Right cardiac atrium (tissue), 5 donors: ENCODE measurements around the gene ZNF639. TPM values are rescaled to one million over a fixed set of nuclear protein-coding genes. Genes with fewer than 3 reads are reported as not detected.
"Not testable (repeated sequence)": the region's sequence is repeated elsewhere in the genome, so short reads cannot be mapped to it uniquely, and the experiment has no call there.

Experiments
- ATAC-seq, 2 donors: fragments of 200-7000 bp; cut with Tn5 transposase; one replicate each; pipeline versions ENCODE4 v1.8.0 to v1.9.1; 2020; ENCODE audit warnings: moderate library complexity in 2 of 2, mild to moderate bottlenecking in 1 of 2
- DNase-seq, 3 donors: peaks; one replicate each; pipeline ENCODE4 v3.0.0-alpha.2; 2020
- H3K27ac ChIP-seq: one replicate; pipeline ENCODE4 v1.5.1; 2013; ENCODE audit warnings: mild to moderate bottlenecking, low read length, control low read depth, moderate library complexity
- H3K27me3 ChIP-seq: one replicate; pipeline ENCODE4 v1.6.1; 2013; ENCODE audit not compliant: control insufficient read depth, insufficient read depth
- H3K4me1 ChIP-seq: one replicate; pipeline ENCODE4 v1.6.1; 2013; ENCODE audit warnings: low read length; ENCODE audit not compliant: control insufficient read depth, insufficient read depth
- H3K4me3 ChIP-seq: one replicate; pipeline ENCODE4 v1.5.1; 2013; ENCODE audit warnings: low read length, control low read depth
- H3K9me3 ChIP-seq: one replicate; pipeline ENCODE4 v1.6.1; 2013; ENCODE audit warnings: low read length; ENCODE audit not compliant: control insufficient read depth
- WGBS: extraction: QIAGEN DNeasy Blood & Tissue Kit; methylation state at CpG from one replicate; pipeline ENCODE4 v1.1.7; 2013; 5-methylcytosine and 5-hydroxymethylcytosine counted together
- intact Hi-C, 4 donors: fragments of 100-400 bp; cut with DNase I; formaldehyde crosslinking; loops; one replicate each; pipeline versions ENCODE4 v1.11.0 to v1.14.0; 2022 to 2023
- polyA plus RNA-seq: library from polyadenylated mRNA; stranded (reverse); fragments of 200-250 nt; gene quantifications from one replicate; pipeline ENCODE4 v1.2.3, GENCODE V29; 2013
- total RNA-seq, 4 donors: library from RNA; stranded (reverse); fragmentation: NEBNext Ultra II Directional; extraction: Animal tissue kit (Norgen Biotek cat#: 25700); gene quantifications; one replicate each; pipeline ENCODE4 v1.2.1, GENCODE V29; 2021
- donor health status: healthy with polysubstance abuse.
- donor health status: DM: no; HTN: yes; CAD: no.
- donor health status: DM: no; HTN: no; CAD: no.
- donor health status: DM: no; HTN: yes; CAD: no; lungs with severe emphysema.
- donor health status: DM: yes; HTN: yes; CAD: no.

The ZNF639 gene
- total and polyA plus RNA-seq, 5 donors: 19.0 to 42.9 (median 33.1) TPM

- no peak overlapping the region for H3K27ac ChIP-seq
- no peak for ATAC-seq
- no peaks in the 10 kb centered on the region for H3K9me3 ChIP-seq
- intact Hi-C loops: no loop called here
- 59% methylated on average over 3 of the region's 3 CpGs for WGBS
- no peak for DNase-seq
- no peaks in the 10 kb centered on the region for H3K27me3 ChIP-seq
- no peak overlapping the region for H3K4me3 ChIP-seq
- H3K4me1 ChIP-seq: no peaks in the 10 kb centered on the region
These were observed 33.5 kb upstream of the ZNF639 start for GRCh38 chr3:179289295-179289694.

- 81% methylated on average over 2 of the region's 2 CpGs for WGBS
These were observed 30.4 kb upstream of the ZNF639 start for GRCh38 chr3:179292450-179292849.

GRCh38 chr3:179297971-179298725 is 24.7 kb upstream of the ZNF639 start:
- intact Hi-C loops: no loop called here
- WGBS: 67% methylated on average over 5 of the region's 5 CpGs
- ATAC-seq (no peak), DNase-seq (no peak)
- Histone ChIP-seq H3K9me3 (no peaks in the 10 kb centered on the region), H3K27me3 (no peaks in the 10 kb centered on the region), H3K27ac (no peak overlapping the region), H3K4me1 (no peaks in the 10 kb centered on the region), H3K4me3 (no peak overlapping the region)

More at GRCh38 chr3:179292450-179292849, 30.4 kb upstream of the ZNF639 start:
- H3K4me1 ChIP-seq: no peaks in the 10 kb centered on the region
- H3K27ac ChIP-seq: no peak overlapping the region
- no peaks in the 10 kb centered on the region for H3K9me3 ChIP-seq
- DNase-seq: no peak
- no peak for ATAC-seq
- intact Hi-C loops: no loop called here
- no peak overlapping the region for H3K4me3 ChIP-seq
- H3K27me3 ChIP-seq: no peaks in the 10 kb centered on the region

- 86% methylated on average over 2 of the region's 2 CpGs for WGBS
- intact Hi-C loops: no loop called here
- no peaks in the 10 kb centered on the region for H3K9me3 ChIP-seq
- no peak for DNase-seq
- H3K27me3 ChIP-seq: no peaks in the 10 kb centered on the region
- no peaks in the 10 kb centered on the region for H3K4me1 ChIP-seq
- H3K4me3 ChIP-seq: no peak overlapping the region
- H3K27ac ChIP-seq: no peak overlapping the region
- no peak for ATAC-seq
These were observed 23.5 kb upstream of the ZNF639 start for GRCh38 chr3:179299316-179299715.

GRCh38 chr3:179299999-179300613 is 22.7 kb upstream of the ZNF639 start:
- H3K27ac ChIP-seq: no peak overlapping the region
- no peaks in the 10 kb centered on the region for H3K4me1 ChIP-seq
- H3K9me3 ChIP-seq: no peaks in the 10 kb centered on the region
- intact Hi-C loops: no loop called here
- no peak for DNase-seq
- WGBS: 89% methylated on average over 5 of the region's 5 CpGs
- no peaks in the 10 kb centered on the region for H3K27me3 ChIP-seq
- no peak overlapping the region for H3K4me3 ChIP-seq
- no peak for ATAC-seq

- no peaks in the 10 kb centered on the region for H3K9me3 ChIP-seq
- H3K4me1 ChIP-seq: no peaks in the 10 kb centered on the region
- no peak for DNase-seq
- intact Hi-C loops: no loop called here
- WGBS: 64% methylated on average over 3 of the region's 3 CpGs
- no peak overlapping the region for H3K4me3 ChIP-seq
- ATAC-seq: no peak
- no peak overlapping the region for H3K27ac ChIP-seq
- no peaks in the 10 kb centered on the region for H3K27me3 ChIP-seq
These were observed 21.2 kb upstream of the ZNF639 start for GRCh38 chr3:179301645-179302044.

GRCh38 chr3:179302111-179302510 is 20.7 kb upstream of the ZNF639 start:
- Histone ChIP-seq H3K27me3 (no peaks in the 10 kb centered on the region), H3K9me3 (no peaks in the 10 kb centered on the region), H3K27ac (no peak overlapping the region), H3K4me1 (no peaks in the 10 kb centered on the region), H3K4me3 (no peak overlapping the region)
- DNase-seq: no peak
- WGBS: 78% methylated on average over 7 of the region's 7 CpGs
- ATAC-seq: no peak
- intact Hi-C loops: no loop called here

GRCh38 chr3:179304605-179305004 is 18.2 kb upstream of the ZNF639 start:
- H3K4me3 ChIP-seq: no peak overlapping the region
- no peaks in the 10 kb centered on the region for H3K9me3 ChIP-seq
- ATAC-seq (no peak), DNase-seq (no peak)
- H3K27ac ChIP-seq: no peak overlapping the region
- 16% methylated on average over 2 of the region's 2 CpGs for whole genome bisulfite sequencing
- H3K4me1 ChIP-seq: no peaks in the 10 kb centered on the region
- no peaks in the 10 kb centered on the region for H3K27me3 ChIP-seq
- intact Hi-C loops: no loop called here

- intact Hi-C loops, H3K4me3 ChIP-seq, ATAC-seq, H3K9me3 ChIP-seq, DNase-seq, H3K4me1 ChIP-seq, H3K27me3 ChIP-seq, H3K27ac ChIP-seq: not testable (repeated sequence)
- 83% methylated on average over 2 of the region's 2 CpGs for WGBS
These were observed 15.5 kb upstream of the ZNF639 start for GRCh38 chr3:179307362-179307761.

GRCh38 chr3:179308001-179308400 is 14.8 kb upstream of the ZNF639 start:
- DNase-seq (no peak), ATAC-seq (no peak)
- no peak overlapping the region for H3K27ac ChIP-seq
- no peaks in the 10 kb centered on the region for H3K9me3 ChIP-seq
- intact Hi-C loops: no loop called here
- no peaks in the 10 kb centered on the region for H3K27me3 ChIP-seq
- H3K4me3 ChIP-seq: no peak overlapping the region
- H3K4me1 ChIP-seq: no peaks in the 10 kb centered on the region

- Histone ChIP-seq H3K4me3 (no peak overlapping the region), H3K9me3 (no peaks in the 10 kb centered on the region), H3K4me1 (no peaks in the 10 kb centered on the region), H3K27me3 (no peaks in the 10 kb centered on the region), H3K27ac (no peak overlapping the region)
- ATAC-seq (no peak), DNase-seq (no peak)
- 51% methylated on average over 1 of the region's 1 CpG for WGBS
- intact Hi-C loops: loop anchor here in 3 of 4 donors (10.0 kb wide), 3 partner anchors 165 to 295 kb away; partner anchors contain the start of gene PIK3CA (in 1 of the 3)
These were observed 13.4 kb upstream of the ZNF639 start for GRCh38 chr3:179309225-179310078.
